Measurements from ENCODE around the gene AGMO.

Gene AGMO

DNA sequence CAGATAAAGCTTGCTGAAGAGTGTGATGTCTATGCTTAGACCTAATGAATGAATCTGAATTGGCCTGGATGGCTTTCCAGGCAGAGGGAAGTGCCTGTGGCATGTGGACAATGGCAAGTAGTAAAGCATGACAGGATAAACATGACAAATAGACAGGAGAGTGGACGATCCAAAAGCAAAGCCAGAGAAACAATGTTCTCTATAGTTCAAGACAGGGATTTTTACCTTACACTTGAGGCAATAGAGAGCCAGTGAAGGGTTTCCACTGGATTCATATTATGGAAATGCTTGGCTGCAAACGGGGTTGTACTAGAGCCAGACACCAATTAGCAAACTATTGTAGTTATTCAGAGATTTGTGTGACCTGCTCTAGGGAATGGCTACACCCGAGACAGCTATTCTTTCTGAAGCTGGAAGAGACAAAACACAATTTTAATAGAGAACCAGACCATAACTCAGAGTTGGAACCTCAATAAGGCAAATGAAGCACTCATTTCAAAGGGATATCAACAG, 2.3 kb downstream of the AGMO start:
- Mint-ChIP-seq H3K4me1 (peaks cover 11% of the 10 kb centered on the region), H3K27ac (peak overlapping the region in 1 of 3 experiments; percentile 10), H3K4me3 (no peak overlapping the region), H3K27me3 (ENCODE audit: low read depth) (no peaks in the 10 kb centered on the region), H3K36me3 (ENCODE audit: low read depth) (no peaks in the 10 kb centered on the region), H3K9me3 (no peaks in the 10 kb centered on the region)
- TF ChIP-seq, protein P1, sequence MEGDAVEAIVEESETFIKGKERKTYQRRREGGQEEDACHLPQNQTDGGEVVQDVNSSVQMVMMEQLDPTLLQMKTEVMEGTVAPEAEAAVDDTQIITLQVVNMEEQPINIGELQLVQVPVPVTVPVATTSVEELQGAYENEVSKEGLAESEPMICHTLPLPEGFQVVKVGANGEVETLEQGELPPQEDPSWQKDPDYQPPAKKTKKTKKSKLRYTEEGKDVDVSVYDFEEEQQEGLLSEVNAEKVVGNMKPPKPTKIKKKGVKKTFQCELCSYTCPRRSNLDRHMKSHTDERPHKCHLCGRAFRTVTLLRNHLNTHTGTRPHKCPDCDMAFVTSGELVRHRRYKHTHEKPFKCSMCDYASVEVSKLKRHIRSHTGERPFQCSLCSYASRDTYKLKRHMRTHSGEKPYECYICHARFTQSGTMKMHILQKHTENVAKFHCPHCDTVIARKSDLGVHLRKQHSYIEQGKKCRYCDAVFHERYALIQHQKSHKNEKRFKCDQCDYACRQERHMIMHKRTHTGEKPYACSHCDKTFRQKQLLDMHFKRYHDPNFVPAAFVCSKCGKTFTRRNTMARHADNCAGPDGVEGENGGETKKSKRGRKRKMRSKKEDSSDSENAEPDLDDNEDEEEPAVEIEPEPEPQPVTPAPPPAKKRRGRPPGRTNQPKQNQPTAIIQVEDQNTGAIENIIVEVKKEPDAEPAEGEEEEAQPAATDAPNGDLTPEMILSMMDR (IDR thresholded peaks at IDR 0.05; ENCODE audit: unreplicated experiment in 3 of 3) = no peak

DNA sequence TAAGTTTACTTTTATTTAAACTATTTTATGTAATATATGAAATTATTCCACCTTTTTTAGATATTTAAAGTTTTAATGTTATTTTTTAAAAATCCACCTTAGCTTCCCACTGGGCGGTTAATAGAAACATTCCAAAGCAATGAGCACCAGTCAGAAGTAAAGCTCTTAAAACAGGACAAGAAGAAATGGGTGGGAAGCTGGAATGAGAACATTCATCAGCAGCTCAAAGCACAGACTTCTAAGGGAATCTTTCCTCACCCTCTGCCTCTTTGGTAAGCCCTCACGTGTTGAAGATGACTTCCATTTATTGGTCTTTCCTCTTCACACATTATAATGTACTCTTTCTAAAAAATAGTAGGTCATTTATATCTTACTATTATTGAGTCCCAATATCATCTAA, 3.1 kb downstream of the AGMO start:
- TF ChIP-seq, protein P1 (IDR thresholded peaks at IDR 0.05; ENCODE audit: unreplicated experiment in 3 of 3) = no peak
- Mint-ChIP-seq H3K27ac (no peak overlapping the region), H3K9me3 (no peaks in the 10 kb centered on the region), H3K27me3 (ENCODE audit: low read depth) (no peaks in the 10 kb centered on the region), H3K36me3 (ENCODE audit: low read depth) (no peaks in the 10 kb centered on the region), H3K4me1 (peaks cover 11% of the 10 kb centered on the region), H3K4me3 (no peak overlapping the region)

DNA sequence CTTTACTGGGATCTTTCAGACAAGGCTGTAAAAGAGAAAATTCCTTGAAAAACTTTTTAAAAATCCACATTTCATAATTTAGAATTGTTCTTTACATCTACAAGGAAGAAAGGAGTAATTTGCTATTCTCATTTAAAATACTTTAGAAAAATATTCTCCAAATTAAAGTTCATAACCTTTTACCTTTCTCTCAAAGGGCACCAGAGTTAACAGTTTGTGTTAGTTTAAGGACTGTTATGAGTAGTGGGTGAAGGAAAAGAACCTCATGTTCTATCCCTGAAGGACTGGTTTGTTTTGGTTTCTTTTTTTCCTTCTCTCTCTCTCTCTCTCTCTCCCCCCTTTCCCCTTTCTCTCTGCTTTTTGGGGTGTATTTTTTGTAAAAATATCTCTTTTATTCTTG, 4.1 kb downstream of the AGMO start:
- no peaks in the 10 kb centered on the region for H3K36me3 Mint-ChIP-seq (ENCODE audit: low read depth)
- H3K27ac Mint-ChIP-seq = no peak overlapping the region
- no peak overlapping the region for H3K4me3 Mint-ChIP-seq
- peaks cover 11% of the 10 kb centered on the region for H3K4me1 Mint-ChIP-seq
- no peaks in the 10 kb centered on the region for H3K27me3 Mint-ChIP-seq (ENCODE audit: low read depth)
- TF ChIP-seq, protein P1 (IDR thresholded peaks at IDR 0.05; ENCODE audit: unreplicated experiment in 3 of 3) = no peak
- H3K9me3 Mint-ChIP-seq = no peaks in the 10 kb centered on the region

DNA sequence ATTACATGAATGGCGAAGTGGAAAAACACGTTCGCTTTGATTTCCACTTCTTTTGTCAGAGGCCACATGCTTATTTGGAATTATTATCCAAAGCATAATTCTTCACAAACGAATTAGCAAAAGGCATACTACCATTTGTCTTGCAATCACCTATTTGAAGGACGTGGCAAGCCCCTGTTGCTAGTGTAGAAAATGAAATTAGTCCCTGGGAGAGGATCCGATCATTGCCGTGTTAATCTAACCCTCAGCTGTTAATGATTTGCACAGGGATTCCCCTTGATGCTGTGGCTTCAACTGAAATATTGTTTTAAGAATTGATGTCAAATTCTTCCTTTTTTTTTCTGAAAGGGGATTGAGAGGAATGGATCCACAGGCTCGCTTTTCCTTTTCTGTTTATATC, 4.6 kb downstream of the AGMO start:
- H3K27me3 Mint-ChIP-seq (ENCODE audit: low read depth) = no peaks in the 10 kb centered on the region
- no peaks in the 10 kb centered on the region for H3K9me3 Mint-ChIP-seq
- H3K4me1 Mint-ChIP-seq = peaks cover 11% of the 10 kb centered on the region
- TF ChIP-seq, protein P1 (IDR thresholded peaks at IDR 0.05; ENCODE audit: unreplicated experiment in 3 of 3) = no peak
- H3K4me3 Mint-ChIP-seq = no peak overlapping the region
- H3K27ac Mint-ChIP-seq = peak overlapping the region in 2 of 3 experiments; percentile 37 to 57
- H3K36me3 Mint-ChIP-seq (ENCODE audit: low read depth) = no peaks in the 10 kb centered on the region

DNA sequence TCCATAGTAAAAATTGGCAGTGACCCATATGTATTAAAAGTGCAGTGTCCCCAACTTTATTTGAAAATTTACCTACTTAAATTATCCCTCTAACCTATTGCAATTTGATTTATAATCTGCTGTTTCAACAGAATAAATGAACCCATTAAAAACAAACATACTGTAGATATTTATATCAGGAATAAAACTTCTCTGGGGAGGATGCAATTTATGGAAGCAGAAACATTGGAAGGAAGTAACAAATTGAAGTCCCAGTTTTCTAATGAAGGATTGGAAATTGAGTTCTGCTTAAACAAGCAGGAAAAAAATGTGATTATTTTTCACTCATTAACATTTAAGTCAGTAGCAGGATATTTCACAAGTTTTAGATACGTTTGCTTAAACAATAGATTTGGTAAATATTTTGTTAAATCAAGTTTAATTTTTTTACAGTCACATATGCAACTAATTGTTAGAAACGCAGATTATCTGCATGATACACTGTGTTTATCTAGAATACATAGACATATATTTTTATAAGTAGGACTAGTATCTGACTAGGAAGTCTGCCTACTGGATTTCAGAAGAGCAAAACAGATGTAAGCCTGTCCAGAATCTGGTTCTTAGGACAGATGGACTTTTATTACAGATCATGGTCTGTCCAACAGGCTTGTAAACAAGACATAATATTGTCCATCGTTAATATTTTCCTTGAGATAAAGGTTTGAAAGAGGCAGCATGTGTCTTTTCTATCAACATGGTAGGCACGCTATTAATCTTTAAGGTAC, 5.3 kb downstream of the AGMO start:
- peak overlapping the region in 2 of 3 experiments; percentile 65 to 67 for H3K27ac Mint-ChIP-seq
- H3K4me1 Mint-ChIP-seq = peaks cover 11% of the 10 kb centered on the region
- H3K27me3 Mint-ChIP-seq (ENCODE audit: low read depth) = no peaks in the 10 kb centered on the region
- no peaks in the 10 kb centered on the region for H3K9me3 Mint-ChIP-seq
- H3K36me3 Mint-ChIP-seq (ENCODE audit: low read depth) = no peaks in the 10 kb centered on the region
- TF ChIP-seq, protein P1 (IDR thresholded peaks at IDR 0.05; ENCODE audit: unreplicated experiment in 3 of 3) = no peak
- H3K4me3 Mint-ChIP-seq = no peak overlapping the region

DNA sequence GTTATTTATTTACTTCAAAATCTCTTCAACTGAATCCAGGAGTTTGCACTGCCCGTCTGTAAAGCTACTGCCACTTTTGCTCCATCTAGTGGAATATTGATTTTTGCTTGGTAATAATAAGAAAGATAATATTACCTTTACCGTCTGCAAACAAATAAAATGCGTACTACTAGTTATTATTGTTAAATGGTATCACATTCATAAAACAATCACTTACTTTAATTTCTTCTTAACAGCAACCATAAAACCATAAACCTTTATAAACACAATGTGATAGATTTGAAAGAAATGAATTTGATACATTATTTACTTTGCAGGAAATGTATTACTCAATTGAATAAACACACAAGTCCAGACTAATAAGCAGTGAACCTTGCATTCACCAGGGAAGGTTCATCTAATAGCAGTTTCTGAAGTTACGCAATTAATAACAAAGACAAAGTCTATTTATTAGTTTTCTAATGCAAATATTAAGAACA, 6.4 kb downstream of the AGMO start:
- TF ChIP-seq, protein P1 (IDR thresholded peaks at IDR 0.05; ENCODE audit: unreplicated experiment in 3 of 3) = peak in 2 of 3 experiments; percentile 18 to 23
- H3K27me3 Mint-ChIP-seq (ENCODE audit: low read depth) = no peaks in the 10 kb centered on the region
- no peak overlapping the region for H3K27ac Mint-ChIP-seq
- H3K9me3 Mint-ChIP-seq = no peaks in the 10 kb centered on the region
- H3K4me1 Mint-ChIP-seq = peaks cover 11% of the 10 kb centered on the region
- H3K4me3 Mint-ChIP-seq = no peak overlapping the region
- no peaks in the 10 kb centered on the region for H3K36me3 Mint-ChIP-seq (ENCODE audit: low read depth)
